Loucy (cell line): Measurements from ENCODE around the gene MKLN1.

Experiments used
- CTCF ChIP-seq: fragments of 200-600 bp; sonication (generic); conservative IDR thresholded peaks from 2 replicates; pipeline ENCODE4 v1.5.1; 2014; ENCODE audit warnings: mild to moderate bottlenecking, antibody characterized with exemption, low read length
- EZH2phosphoT487 ChIP-seq: fragments of 200-600 bp; IDR thresholded peaks from 2 replicates; pipeline ENCODE4 v1.6.1; 2018; ENCODE audit warnings: antibody characterized with exemption, mild to moderate bottlenecking, moderate library complexity, borderline replicate concordance

- TF ChIP-seq CTCF (no peak), EZH2phosphoT487 (no peak)
Measured at GRCh38 chr7:131530137-131530536, 202.5 kb downstream of the MKLN1 start.
